ENCODE measurements around the gene ARL6IP5.

Gene ARL6IP5

DNA sequence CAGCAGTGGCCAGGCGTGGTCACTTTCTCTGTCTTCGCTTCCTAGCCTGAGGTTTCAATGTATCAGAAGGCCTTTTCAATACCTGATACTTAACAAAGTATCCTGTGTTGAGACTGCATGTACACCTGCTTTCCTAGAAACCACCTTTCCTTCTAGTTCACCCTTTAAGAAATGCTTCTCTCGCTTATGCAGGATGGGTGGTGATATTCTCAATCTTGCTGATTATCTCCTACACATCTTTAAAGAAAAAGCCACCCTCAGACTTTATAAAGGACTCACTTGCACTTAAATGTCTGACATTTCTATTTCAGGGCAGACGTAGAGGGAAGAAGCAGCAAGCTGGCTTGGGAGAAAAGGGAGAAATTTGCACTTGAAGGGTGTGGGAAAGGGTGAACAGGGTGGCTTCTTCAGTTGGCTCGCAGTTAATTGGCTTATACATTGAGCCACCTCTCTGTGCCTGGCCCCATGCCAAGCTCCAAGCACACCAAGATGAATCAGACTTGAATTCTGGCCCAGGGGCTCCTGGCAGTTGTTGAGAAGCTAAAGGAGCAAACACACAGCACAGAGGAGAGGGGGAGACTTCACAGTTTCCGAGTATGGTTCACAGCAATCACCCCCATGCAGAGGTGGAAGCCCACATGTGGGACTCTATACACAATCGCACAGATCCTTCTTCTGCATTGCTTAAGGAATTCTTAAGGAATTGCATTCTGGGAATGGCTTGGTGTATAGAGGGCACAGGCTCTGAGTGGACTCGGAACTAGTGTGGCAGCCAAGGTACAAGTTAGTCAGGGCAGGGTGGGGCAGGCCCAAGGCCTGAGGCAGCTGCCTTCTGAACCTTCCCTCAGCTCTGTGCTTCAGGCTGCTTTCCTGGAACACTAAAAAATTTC is 1.3 kb downstream of the ARL6IP5 start:
- DNase-seq, result peak; percentile 92

DNA sequence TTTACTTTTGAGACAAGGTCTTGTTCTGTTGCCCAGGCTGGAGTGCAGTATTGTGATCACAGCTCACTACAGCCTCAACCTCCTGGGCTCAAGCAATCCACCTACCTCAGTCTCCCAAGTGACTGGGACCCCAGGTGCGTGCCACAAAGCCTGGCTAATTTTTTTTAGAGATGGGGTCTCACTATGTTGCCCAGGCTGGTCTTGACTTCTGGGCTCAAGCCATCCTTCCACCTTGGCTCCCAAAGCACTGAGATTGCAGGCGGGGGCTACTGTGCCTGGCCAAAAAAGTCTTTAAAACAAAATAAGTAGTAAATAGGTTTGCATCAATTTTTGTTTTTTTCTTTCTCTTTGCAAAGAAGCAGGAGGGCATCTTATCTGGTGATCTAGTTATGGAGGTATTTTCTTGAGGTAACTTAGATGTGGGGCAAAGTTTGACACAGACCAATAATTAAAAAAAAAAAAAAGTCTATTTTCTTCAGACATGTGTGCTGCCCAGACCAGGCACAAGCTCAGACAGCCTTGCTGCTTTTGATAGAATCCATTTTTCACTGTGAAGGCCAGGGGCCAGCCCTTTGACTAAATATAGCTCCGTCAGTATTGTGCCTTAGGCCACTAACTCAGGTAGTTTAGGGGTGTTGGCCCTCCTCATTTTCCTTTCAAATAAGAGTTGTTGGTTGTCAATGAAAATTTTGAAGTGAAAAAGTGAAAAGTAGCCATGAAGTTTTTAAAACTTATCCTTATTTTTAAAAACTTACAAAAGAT is 2.5 kb downstream of the ARL6IP5 start:
- DNase-seq, result no peak

DNA sequence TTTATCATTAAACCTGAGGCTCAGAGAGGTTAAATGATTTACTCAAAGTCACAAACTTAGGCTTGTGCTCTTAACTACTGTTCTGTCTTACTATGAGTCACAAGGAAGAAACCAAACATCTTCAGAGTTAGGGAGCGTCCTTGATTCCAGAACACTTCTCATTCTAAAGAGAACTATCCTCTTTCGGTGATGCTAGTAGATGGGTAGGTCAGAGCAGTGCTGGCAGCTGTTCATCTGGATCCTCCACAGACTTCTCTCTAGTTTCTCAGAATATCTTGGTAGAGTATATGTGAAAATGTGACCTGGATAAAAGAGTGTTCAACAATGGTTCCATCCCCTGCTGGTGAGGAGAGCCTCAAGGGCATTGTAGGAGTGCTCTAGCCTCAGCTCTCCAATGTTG is 3.3 kb downstream of the ARL6IP5 start:
- DNase-seq, result no peak

DNA sequence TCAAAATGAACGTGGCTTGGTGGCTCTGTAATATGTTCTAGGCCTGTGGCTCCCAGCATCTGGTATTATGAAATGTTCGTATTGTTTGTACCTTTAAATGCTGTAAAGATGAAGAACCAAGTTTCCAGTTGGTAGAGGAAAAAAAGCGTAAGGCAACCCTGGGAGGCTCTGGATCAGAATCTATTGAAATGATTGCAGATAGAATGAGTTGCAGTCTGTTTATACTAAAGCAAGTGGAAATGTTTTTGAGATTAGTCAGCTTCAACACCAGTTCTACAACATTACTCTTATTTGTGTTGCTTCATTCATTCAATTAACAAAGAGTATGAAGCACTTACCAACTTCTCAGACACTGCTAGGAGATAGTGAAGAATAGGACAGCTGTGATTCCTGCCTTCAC is 5.3 kb downstream of the ARL6IP5 start:
- no peak for DNase-seq

- no peak for DNase-seq
Observed at GRCh38 chr3:69091389-69092029, 6.8 kb downstream of the ARL6IP5 start.

DNA sequence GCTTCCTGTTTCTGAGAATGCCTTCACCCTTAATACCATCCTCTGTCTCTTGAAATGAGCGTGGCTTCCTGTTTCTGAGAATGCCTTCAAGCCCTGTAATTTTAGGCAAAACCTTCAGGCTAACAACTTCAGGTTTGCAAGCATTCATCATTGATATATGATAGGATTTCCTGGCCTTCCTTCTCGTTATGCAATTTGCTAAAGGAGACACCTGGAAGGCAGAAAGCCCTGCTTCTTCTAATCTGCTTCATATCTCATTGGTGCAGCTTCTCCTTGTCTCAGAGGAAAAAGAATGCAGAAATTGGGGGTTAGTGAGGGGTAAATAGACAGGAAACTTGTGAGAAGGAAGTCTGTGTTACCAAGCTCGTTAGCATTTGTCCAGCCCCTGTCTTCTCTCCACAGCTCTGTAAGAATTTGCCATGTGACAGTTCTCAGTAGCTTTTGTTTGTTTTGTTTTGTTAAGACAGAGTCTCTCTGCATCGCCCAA is 7.3 kb downstream of the ARL6IP5 start:
- peak; percentile 30 for DNase-seq

GRCh38 chr3:69094467-69095205 is 9.9 kb downstream of the ARL6IP5 start:
- peak; percentile 29 for DNase-seq

- DNase-seq, result peak; percentile 32
Observed at GRCh38 chr3:69095636-69096035, 10.9 kb downstream of the ARL6IP5 start.

- DNase-seq, result no peak
Observed at GRCh38 chr3:69096299-69096698, 11.6 kb downstream of the ARL6IP5 start.

DNA sequence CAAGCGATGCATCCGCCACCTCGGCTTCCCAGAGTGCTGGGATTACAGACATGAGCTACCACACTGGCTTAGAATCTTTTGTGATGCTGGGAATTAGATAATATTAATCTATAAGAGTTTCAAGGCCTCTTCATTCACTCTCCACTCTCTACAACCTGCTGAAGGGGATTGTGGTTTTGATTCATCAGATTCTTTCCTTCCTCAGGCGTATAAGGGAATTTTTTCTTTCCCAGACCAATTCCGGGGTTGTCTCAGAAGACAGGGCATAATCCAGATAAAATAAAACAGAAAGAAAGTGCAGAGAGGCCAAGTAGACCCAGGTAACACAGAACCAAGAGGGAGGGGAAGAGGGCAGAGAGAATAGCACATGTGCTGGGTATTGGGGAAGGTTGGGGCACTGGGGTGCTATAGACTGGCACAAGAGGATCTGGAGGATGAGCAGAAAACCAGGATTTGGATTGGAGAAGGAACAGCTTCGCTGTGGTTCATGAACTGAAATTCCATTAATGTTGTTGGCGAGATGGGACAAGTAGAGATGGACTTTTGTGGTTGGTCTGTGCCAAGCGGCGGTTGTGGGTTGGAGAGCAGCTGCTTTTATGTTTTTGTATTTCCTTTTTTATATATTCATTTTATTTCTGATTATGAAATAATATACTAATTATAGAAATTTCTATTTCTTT is 12.8 kb downstream of the ARL6IP5 start:
- no peak for DNase-seq

- no peak for DNase-seq
Observed at GRCh38 chr3:69099576-69099975, 14.8 kb downstream of the ARL6IP5 start.

- no peak for DNase-seq
Observed at GRCh38 chr3:69102384-69102783, 17.6 kb downstream of the ARL6IP5 start.

DNA sequence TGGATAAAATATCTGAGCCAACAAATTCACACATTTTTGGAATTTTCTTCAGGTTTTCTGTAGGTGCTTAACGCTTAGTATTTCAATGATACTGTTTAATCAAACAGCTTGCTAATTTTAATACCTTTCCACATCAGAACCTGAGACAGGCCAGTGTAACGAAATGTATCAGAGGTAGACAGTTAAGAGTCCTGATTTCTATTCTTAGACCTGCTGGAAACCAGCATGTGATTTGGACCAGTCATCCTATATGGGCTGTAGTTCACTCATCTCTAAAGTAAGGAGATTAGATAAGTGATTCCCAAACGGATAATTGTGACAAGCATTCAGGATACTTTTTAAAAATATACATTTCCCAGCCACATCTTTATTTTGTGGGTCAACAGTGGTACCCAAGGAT is 18.4 kb downstream of the ARL6IP5 start:
- no peak for DNase-seq

DNA sequence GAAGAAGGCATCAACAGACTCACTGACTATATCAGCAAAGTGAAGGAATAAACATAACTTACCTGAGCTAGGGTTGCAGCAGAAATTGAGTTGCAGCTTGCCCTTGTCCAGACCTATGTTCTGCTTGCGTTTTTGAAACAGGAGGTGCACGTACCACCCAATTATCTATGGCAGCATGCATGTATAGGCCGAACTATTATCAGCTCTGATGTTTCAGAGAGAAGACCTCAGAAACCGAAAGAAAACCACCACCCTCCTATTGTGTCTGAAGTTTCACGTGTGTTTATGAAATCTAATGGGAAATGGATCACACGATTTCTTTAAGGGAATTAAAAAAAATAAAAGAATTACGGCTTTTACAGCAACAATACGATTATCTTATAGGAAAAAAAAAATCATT is 19.8 kb downstream of the ARL6IP5 start:
- no peak for DNase-seq

DNA sequence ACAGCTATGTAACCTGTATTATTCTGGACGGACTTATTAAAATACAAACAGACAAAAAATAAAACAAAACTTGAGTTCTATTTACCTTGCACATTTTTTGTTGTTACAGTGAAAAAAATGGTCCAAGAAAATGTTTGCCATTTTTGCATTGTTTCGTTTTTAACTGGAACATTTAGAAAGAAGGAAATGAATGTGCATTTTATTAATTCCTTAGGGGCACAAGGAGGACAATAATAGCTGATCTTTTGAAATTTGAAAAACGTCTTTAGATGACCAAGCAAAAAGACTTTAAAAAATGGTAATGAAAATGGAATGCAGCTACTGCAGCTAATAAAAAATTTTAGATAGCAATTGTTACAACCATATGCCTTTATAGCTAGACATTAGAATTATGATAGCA is 20.6 kb downstream of the ARL6IP5 start:
- no peak for DNase-seq

DNA sequence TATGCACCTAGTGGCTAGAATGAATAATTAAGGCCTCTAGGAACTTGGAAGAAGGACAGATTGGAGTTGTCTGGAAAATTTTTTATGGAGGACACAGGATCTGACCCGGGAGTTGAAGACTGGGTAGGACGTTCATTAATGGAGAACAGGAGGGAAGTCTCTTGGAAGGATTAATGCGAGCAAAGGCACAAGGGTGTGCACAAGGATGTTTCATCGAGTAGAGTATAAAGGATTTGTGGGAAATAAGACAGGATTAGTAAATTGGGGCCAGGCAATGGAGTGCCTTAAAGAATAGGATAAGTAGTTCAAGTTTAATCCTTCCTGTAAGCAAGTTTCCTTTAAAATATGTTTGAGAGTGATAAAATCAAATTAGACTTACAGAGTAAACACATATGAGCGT is 23.1 kb downstream of the ARL6IP5 start:
- DNase-seq, result no peak

DNA sequence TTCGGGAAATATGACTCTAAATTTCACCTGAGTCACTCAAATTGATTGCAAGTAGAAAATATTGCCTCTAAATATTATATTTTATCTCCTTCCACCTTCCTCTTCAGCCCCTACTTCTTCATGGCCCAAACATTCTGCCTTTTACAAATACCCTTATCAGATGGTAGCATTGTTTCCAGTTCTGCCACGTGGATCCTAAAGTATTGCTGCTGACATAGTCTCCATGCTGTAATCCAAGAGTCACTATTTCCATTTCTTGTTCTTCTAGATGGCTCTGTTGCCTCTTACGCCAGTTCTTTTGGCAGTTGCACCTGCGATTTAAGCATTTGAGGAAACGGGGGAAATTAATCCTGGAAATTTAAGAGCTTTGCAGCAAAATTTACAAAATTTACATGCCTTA is 24.1 kb downstream of the ARL6IP5 start:
- DNase-seq, result no peak

GRCh38 chr3:69110941-69111546 is 26.3 kb downstream of the ARL6IP5 start:
- no peak for DNase-seq

DNA sequence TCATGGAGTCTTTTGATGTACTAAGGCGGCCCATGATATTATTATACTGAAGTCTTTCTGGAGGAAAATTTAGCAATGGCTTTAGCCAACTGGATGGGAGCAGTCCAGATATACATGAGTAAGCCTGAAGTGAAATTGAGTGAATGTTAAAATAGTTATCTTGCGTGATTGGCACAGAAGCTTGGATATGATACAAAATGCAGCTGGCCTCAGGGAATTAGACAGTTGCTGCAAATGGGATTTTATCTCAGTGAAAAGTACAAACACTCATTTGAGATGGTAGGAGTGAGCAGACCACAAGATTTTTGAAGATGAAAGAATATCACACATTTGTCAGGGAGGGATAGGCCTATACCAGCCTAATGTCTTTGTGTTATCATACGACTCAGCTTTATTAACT is 28.8 kb downstream of the ARL6IP5 start:
- DNase-seq, result no peak

DNA sequence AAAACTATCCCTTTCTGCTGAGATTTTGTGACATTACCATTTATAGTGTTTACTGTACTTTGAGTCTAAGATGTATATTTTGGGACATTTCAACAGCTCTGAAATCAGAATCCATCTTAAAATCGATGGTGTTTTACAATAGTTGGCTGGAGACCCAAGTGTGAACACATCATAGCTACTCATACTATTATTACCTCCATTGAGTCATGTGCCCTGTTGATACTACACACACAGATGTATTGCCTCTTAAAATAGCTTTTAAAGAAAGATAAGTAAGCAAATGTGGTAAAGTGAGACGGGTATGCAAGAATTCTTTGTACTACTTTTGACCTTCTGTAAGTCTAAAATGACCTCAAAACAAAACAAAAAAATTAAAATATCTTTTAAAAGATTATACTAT is 31.0 kb downstream of the ARL6IP5 start:
- DNase-seq, result no peak

GRCh38 chr3:69116162-69116561 is 31.4 kb downstream of the ARL6IP5 start:
- no peak for DNase-seq

GRCh38 chr3:69116897-69117296 is 32.2 kb downstream of the ARL6IP5 start:
- DNase-seq, result no peak

Measured in CD4-positive, alpha-beta T cell treated with Interleukin-17A for 4 hours (primary cell).